HG03196 (cell line): Measurements from ENCODE around the gene OR2A14.
"Not testable (repeated sequence)": the region's sequence is repeated elsewhere in the genome, so short reads cannot be mapped to it uniquely, and the experiment has no call there.

ENCODE experiments used
- ATAC-seq: cut with Tn5 transposase; IDR thresholded peaks from one replicate; pipeline ENCODE4 v1.9.1; 2021; ENCODE audit not compliant: unreplicated experiment

The OR2A14 gene

GRCh38 chr7:144122876-144123275 is at the start of gene OR2A14:
Gene OR2A14 (plus strand): TSS chr7:144123176. CDS start chr7:144129113, 5,937 bp downstream.
- ATAC-seq, result no peak

GRCh38 chr7:144074374-144074773 is 48.6 kb upstream of the OR2A14 start:
- no peak for ATAC-seq

GRCh38 chr7:144085978-144086377 is 37.0 kb upstream of the OR2A14 start, which contains the start of gene OR2A12:
Gene OR2A12 (plus strand): TSS chr7:144086278. CDS start chr7:144095108, 8,830 bp downstream.
- no peak for ATAC-seq

GRCh38 chr7:144086730-144087129 is 36.2 kb upstream of the OR2A14 start:
- no peak for ATAC-seq

- ATAC-seq, result no peak
Observed at GRCh38 chr7:144087230-144087629, 35.7 kb upstream of the OR2A14 start.

GRCh38 chr7:144090667-144091066 is 32.3 kb upstream of the OR2A14 start:
- ATAC-seq, result no peak

- no peak for ATAC-seq
Observed at GRCh38 chr7:144098776-144099175, 24.2 kb upstream of the OR2A14 start.

GRCh38 chr7:144100607-144101006 is 22.4 kb upstream of the OR2A14 start:
- ATAC-seq, result no peak

- no peak for ATAC-seq
Observed at GRCh38 chr7:144102041-144102440, 20.9 kb upstream of the OR2A14 start.

- ATAC-seq, result no peak
Observed at GRCh38 chr7:144105211-144105610, 17.8 kb upstream of the OR2A14 start.

- ATAC-seq, result no peak
Observed at GRCh38 chr7:144109283-144109682, 13.7 kb upstream of the OR2A14 start, which contains the start of gene OR2A2. Gene OR2A2 (plus strand): TSS chr7:144109583. CDS start chr7:144109583, 0 bp downstream.

GRCh38 chr7:144110272-144110671 is 12.7 kb upstream of the OR2A14 start:
- no peak for ATAC-seq

GRCh38 chr7:144113651-144114050 is 9.3 kb upstream of the OR2A14 start:
- ATAC-seq, result no peak

GRCh38 chr7:144118341-144118740 is 4.6 kb upstream of the OR2A14 start:
- ATAC-seq, result no peak

- ATAC-seq, result peak; percentile 100
Observed at GRCh38 chr7:144127714-144128334, 4.8 kb downstream of the OR2A14 start.

- ATAC-seq, result not testable (repeated sequence)
Observed at GRCh38 chr7:144129601-144130000, 6.6 kb downstream of the OR2A14 start.

- ATAC-seq, result no peak
Observed at GRCh38 chr7:144130730-144131129, 7.8 kb downstream of the OR2A14 start.

GRCh38 chr7:144132262-144132661 is 9.3 kb downstream of the OR2A14 start:
- no peak for ATAC-seq

- ATAC-seq, result no peak
Observed at GRCh38 chr7:144133307-144133706, 10.3 kb downstream of the OR2A14 start.

GRCh38 chr7:144134116-144134515 is 11.1 kb downstream of the OR2A14 start:
- no peak for ATAC-seq

GRCh38 chr7:144137501-144137900 is 14.5 kb downstream of the OR2A14 start:
- ATAC-seq, result no peak

GRCh38 chr7:144142187-144142586 is 19.2 kb downstream of the OR2A14 start:
- ATAC-seq, result no peak

GRCh38 chr7:144144426-144144825 is 21.4 kb downstream of the OR2A14 start:
- no peak for ATAC-seq
